ENCODE data around the gene SUCLG1.

The SUCLG1 gene

GRCh38 chr2:84460670-84461069, 1.6 kb upstream of the SUCLG1 start:
- DNase-seq, result no peak

GRCh38 chr2:84459944-84460429, 907 bp upstream of the SUCLG1 start:
- no peak for DNase-seq

GRCh38 chr2:84458551-84459017, 496 bp downstream of the SUCLG1 start:
- DNase-seq, result no peak

GRCh38 chr2:84457686-84458085, 1.4 kb downstream of the SUCLG1 start:
- DNase-seq, result no peak

GRCh38 chr2:84456156-84456555, 2.9 kb downstream of the SUCLG1 start:
- no peak for DNase-seq

GRCh38 chr2:84454581-84454980, 4.5 kb downstream of the SUCLG1 start:
- no peak for DNase-seq

- DNase-seq, result no peak
Observed at GRCh38 chr2:84452624-84453023, 6.5 kb downstream of the SUCLG1 start.

GRCh38 chr2:84451579-84451978, 7.5 kb downstream of the SUCLG1 start:
- DNase-seq, result no peak

GRCh38 chr2:84450288-84451227, 8.5 kb downstream of the SUCLG1 start:
- DNase-seq, result no peak

- DNase-seq, result no peak
Observed at GRCh38 chr2:84449711-84450110, 9.4 kb downstream of the SUCLG1 start.

- DNase-seq, result no peak
Observed at GRCh38 chr2:84449055-84449454, 10.0 kb downstream of the SUCLG1 start.

GRCh38 chr2:84443477-84443876, 15.6 kb downstream of the SUCLG1 start:
- no peak for DNase-seq

GRCh38 chr2:84442888-84443287, 16.2 kb downstream of the SUCLG1 start:
- DNase-seq, result no peak

GRCh38 chr2:84441505-84441904, 17.6 kb downstream of the SUCLG1 start:
- DNase-seq, result no peak

GRCh38 chr2:84441036-84441435, 18.0 kb downstream of the SUCLG1 start:
- DNase-seq, result no peak

- DNase-seq, result no peak
Observed at GRCh38 chr2:84435345-84436025, 23.6 kb downstream of the SUCLG1 start.

- DNase-seq, result no peak
Observed at GRCh38 chr2:84429328-84429727, 29.8 kb downstream of the SUCLG1 start.

- DNase-seq, result no peak
Observed at GRCh38 chr2:84427235-84428138, 31.6 kb downstream of the SUCLG1 start.

- no peak for DNase-seq
Observed at GRCh38 chr2:84425310-84425709, 33.8 kb downstream of the SUCLG1 start.

GRCh38 chr2:84424152-84424551, 34.9 kb downstream of the SUCLG1 start:
- no peak for DNase-seq

GRCh38 chr2:84421791-84422190, 37.3 kb downstream of the SUCLG1 start:
- DNase-seq, result no peak

GRCh38 chr2:84421197-84421596, 37.9 kb downstream of the SUCLG1 start:
- DNase-seq, result no peak

Data from GOT3 (cell line).